Neuronal stem cell (in vitro differentiated cells): Measurements from ENCODE around the gene PRICKLE3.

Experiments used
- DNase-seq: peaks from one replicate; pipeline ENCODE4 v3.0.0-alpha.2; 2013; ENCODE audit warnings: low spot score
- H2AFZ ChIP-seq: one replicate; pipeline ENCODE4 v1.6.1; 2013; ENCODE audit warnings: mild to moderate bottlenecking, low read length, inconsistent platforms
- H2AK5ac ChIP-seq: 2 replicates; pipeline ENCODE4 v1.6.1; 2013; ENCODE audit warnings: low read depth, mild to moderate bottlenecking, inconsistent platforms, low read length, moderate library complexity, mixed read lengths
- H2BK120ac ChIP-seq: 2 replicates; pipeline ENCODE4 v1.6.1; 2013; ENCODE audit warnings: low read depth, mild to moderate bottlenecking, inconsistent platforms, low read length, moderate library complexity, mixed read lengths
- H2BK12ac ChIP-seq: one replicate; pipeline ENCODE4 v1.6.1; 2013; ENCODE audit warnings: low read length, inconsistent platforms
- H2BK15ac ChIP-seq: 2 replicates; pipeline ENCODE4 v1.6.1; 2013; ENCODE audit warnings: mild to moderate bottlenecking, low read length, inconsistent platforms, mixed read lengths
- H2BK5ac ChIP-seq: one replicate; pipeline ENCODE4 v1.6.1; 2013; ENCODE audit warnings: inconsistent platforms, mild to moderate bottlenecking, low read length, moderate library complexity
- H3K14ac ChIP-seq: one replicate; pipeline ENCODE4 v1.6.1; 2013; ENCODE audit warnings: low read length, inconsistent platforms
- H3K18ac ChIP-seq: 2 replicates; pipeline ENCODE4 v1.6.1; 2013; ENCODE audit warnings: low read length, inconsistent platforms
- H3K23ac ChIP-seq: 2 replicates; pipeline ENCODE4 v1.6.1; 2013; ENCODE audit warnings: low read depth, mild to moderate bottlenecking, mixed read lengths, low read length, inconsistent platforms; ENCODE audit not compliant: poor library complexity
- H3K27ac ChIP-seq: replicated peaks from 3 replicates; pipeline ENCODE4 v1.5.1; 2013; ENCODE audit warnings: low read length, inconsistent platforms
- H3K27me3 ChIP-seq, 3 experiments: 2 replicates each; pipeline ENCODE4 v1.6.1; 2013; ENCODE audit warnings: low read length in 3 of 3, mild to moderate bottlenecking in 2 of 3, inconsistent platforms in 1 of 3, low read depth in 1 of 3, mixed read lengths in 1 of 3, moderate library complexity in 1 of 3; ENCODE audit not compliant: control insufficient read depth in 3 of 3, insufficient read depth in 3 of 3
- H3K36me3 ChIP-seq, 2 donors: replicated peaks in 1 of 2; 2 replicates each; pipeline ENCODE4 v1.6.1; 2013; ENCODE audit warnings: low read length in 2 of 2; ENCODE audit not compliant: control insufficient read depth in 2 of 2, insufficient read depth in 2 of 2
- H3K4ac ChIP-seq: 2 replicates; pipeline ENCODE4 v1.6.1; 2013; ENCODE audit warnings: inconsistent platforms, mild to moderate bottlenecking, low read length, moderate library complexity
- H3K4me1 ChIP-seq, 2 donors: 1 replicate in 1 of 2; 2 replicates in 1 of 2; pipeline ENCODE4 v1.6.1; 2013; ENCODE audit warnings: low read length in 2 of 2, low read depth in 1 of 2; ENCODE audit not compliant: control insufficient read depth in 2 of 2, insufficient read depth in 1 of 2
- H3K4me2 ChIP-seq: one replicate; pipeline ENCODE4 v1.6.1; 2013; ENCODE audit warnings: mild to moderate bottlenecking, low read length, inconsistent platforms; ENCODE audit not compliant: insufficient read depth, poor library complexity, severe bottlenecking
- H3K4me3 ChIP-seq, 2 donors: 2 replicates each; pipeline ENCODE4 v1.5.1; 2013; ENCODE audit warnings: low read length in 2 of 2, mild to moderate bottlenecking in 2 of 2, inconsistent platforms in 1 of 2, moderate library complexity in 1 of 2
- H3K79me1 ChIP-seq: one replicate; pipeline ENCODE4 v1.6.1; 2013; ENCODE audit warnings: low read depth, mild to moderate bottlenecking, inconsistent platforms, low read length, moderate library complexity
- H3K9ac ChIP-seq: one replicate; pipeline ENCODE4 v1.6.1; 2013; ENCODE audit warnings: mild to moderate bottlenecking, low read depth, low read length, inconsistent platforms; ENCODE audit not compliant: poor library complexity
- H3K9me3 ChIP-seq, 2 donors: replicated peaks in 1 of 2; 2 replicates each; pipeline versions ENCODE3 to v1.6.1; 2013; ENCODE audit warnings: low read length in 2 of 2, mild to moderate bottlenecking in 2 of 2, inconsistent platforms in 1 of 2, low read depth in 1 of 2, mixed read lengths in 1 of 2, moderate library complexity in 1 of 2; ENCODE audit not compliant: control insufficient read depth in 2 of 2, insufficient read depth in 1 of 2
- H4K8ac ChIP-seq: one replicate; pipeline ENCODE4 v1.6.1; 2013; ENCODE audit warnings: low read depth, mild to moderate bottlenecking, inconsistent platforms, low read length, moderate library complexity
- H4K91ac ChIP-seq: one replicate; pipeline ENCODE4 v1.6.1; 2013; ENCODE audit warnings: low read length, low read depth, mild to moderate bottlenecking, inconsistent platforms; ENCODE audit not compliant: poor library complexity
- WGBS, 2 donors: extraction: QIAGEN DNeasy Blood & Tissue Kit; methylation state at CpG; one replicate each; pipeline ENCODE4 v1.1.7; 2013; ENCODE audit warnings: missing lambda C conversion rate in 2 of 2, mixed read lengths in 1 of 2; ENCODE audit not compliant: insufficient read length in 2 of 2, insufficient replicate concordance in 1 of 2; ENCODE audit errors: extremely low coverage in 2 of 2; 5-methylcytosine and 5-hydroxymethylcytosine counted together

Gene PRICKLE3

DNA sequence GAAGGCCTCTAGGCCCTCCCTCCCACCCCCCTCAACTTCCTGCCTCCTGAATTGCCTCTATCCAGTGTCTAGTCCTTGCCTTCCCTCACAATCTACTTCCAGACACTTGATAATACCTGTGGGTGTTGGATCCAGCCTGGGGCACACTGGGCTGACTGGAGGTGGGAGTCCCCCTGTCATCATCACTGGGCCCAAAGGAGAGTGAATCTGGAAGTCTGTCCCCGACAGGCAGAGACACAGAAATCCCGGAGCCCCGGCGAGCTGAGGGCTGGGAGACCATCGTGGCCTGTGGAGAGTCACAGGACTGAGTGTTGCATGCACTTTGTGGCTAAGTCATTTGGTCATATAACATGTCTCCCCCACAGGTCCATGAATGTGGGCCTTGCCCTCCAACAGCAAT lies 22.2 kb upstream of the PRICKLE3 start:
- no peaks in the 10 kb centered on the region for H3K9me3 ChIP-seq
- H2BK15ac ChIP-seq, result no peak overlapping the region
- H3K79me1 ChIP-seq, result no peaks in the 10 kb centered on the region
- no peak overlapping the region for H2AFZ ChIP-seq
- H3K27me3 ChIP-seq, result peaks cover 0 to 19% (median 0%) of the 10 kb centered on the region in 3 experiments
- no peak overlapping the region for H2BK120ac ChIP-seq
- H3K4me1 ChIP-seq, result no peaks in the 10 kb centered on the region
- H3K9ac ChIP-seq, result no peak overlapping the region
- no peaks in the 10 kb centered on the region for H3K36me3 ChIP-seq
- H2AK5ac ChIP-seq, result no peak overlapping the region
- H2BK12ac ChIP-seq, result no peak overlapping the region
- H3K4me2 ChIP-seq, result no peak overlapping the region
- no peak overlapping the region for H3K23ac ChIP-seq
- no peak overlapping the region for H3K18ac ChIP-seq
- no peak overlapping the region for H3K27ac ChIP-seq
- DNase-seq, result no peak
- no peak overlapping the region for H2BK5ac ChIP-seq
- H3K14ac ChIP-seq, result no peak overlapping the region
- WGBS, 2 donors, result no CpG with 5 or more reads among the region's 5 CpGs
- H4K91ac ChIP-seq, result no peak overlapping the region
- no peak overlapping the region for H3K4ac ChIP-seq
- no peak overlapping the region for H4K8ac ChIP-seq
- no peak overlapping the region for H3K4me3 ChIP-seq

DNA sequence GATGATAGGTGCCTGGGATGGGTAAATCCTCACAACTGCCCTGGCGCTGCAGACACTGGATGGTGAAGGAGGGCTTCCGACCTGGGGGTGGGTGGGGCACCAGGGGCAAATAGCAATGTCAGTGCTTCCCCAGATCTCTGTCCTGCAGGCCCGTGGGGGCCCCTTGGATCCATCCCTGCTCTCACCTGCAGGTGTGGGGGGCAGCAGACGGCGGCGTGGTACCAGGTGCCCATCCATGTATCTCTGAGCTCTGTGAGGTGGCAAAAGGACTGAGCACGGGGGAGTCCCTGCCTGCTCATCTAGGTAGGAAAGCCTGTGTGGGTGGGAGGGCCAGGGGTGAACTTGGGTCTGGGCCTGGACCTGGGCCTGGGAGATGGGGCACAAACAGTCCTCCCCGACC lies 20.4 kb upstream of the PRICKLE3 start:
- Histone ChIP-seq H3K27ac (no peak overlapping the region), H3K79me1 (no peaks in the 10 kb centered on the region), H3K14ac (no peak overlapping the region), H3K23ac (no peak overlapping the region), H3K4me2 (no peak overlapping the region), H2BK12ac (no peak overlapping the region), H4K91ac (no peak overlapping the region), H4K8ac (no peak overlapping the region), H2BK15ac (no peak overlapping the region), H2BK120ac (no peak overlapping the region), H2AFZ (no peak overlapping the region), H3K18ac (no peak overlapping the region), H3K9ac (no peak overlapping the region), H3K27me3 (peaks cover 0 to 16% (median 0%) of the 10 kb centered on the region in 3 experiments), H3K4ac (no peak overlapping the region), H3K4me1 (no peaks in the 10 kb centered on the region), H2AK5ac (no peak overlapping the region), H2BK5ac (no peak overlapping the region), H3K36me3 (no peaks in the 10 kb centered on the region), H3K9me3 (no peaks in the 10 kb centered on the region), H3K4me3 (no peak overlapping the region)
- DNase-seq, result no peak
- WGBS, 2 donors, result no CpG with 5 or more reads among the region's 8 CpGs

DNA sequence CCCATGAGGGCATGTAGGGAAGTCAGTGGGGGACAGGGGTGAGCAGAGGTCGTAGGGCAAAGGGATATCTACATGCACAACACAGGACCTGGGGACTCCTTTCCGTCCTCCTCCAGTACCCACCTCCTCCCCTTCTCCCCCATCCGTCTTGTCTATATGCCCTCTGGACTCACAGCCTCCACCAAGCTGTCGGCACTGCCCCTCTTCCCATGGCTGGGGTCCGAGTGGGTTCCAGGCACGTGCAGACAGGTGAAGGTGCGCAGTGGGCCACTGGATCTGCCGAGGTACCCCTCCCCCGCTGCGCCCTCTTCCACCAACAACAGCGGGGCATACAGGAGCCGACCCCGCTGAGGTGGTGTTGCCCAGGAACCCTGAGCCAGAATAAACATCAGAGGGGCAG lies 19.3 kb upstream of the PRICKLE3 start:
- Histone ChIP-seq H3K23ac (no peak overlapping the region), H2BK120ac (no peak overlapping the region), H2BK5ac (peak overlapping the region; percentile 24), H3K9ac (no peak overlapping the region), H2AFZ (no peak overlapping the region), H2BK12ac (no peak overlapping the region), H3K79me1 (no peaks in the 10 kb centered on the region), H2AK5ac (no peak overlapping the region), H3K14ac (no peak overlapping the region), H3K4me3 (peak overlapping the region in 1 of 2 donors; percentile 47), H3K36me3 (no peaks in the 10 kb centered on the region), H4K91ac (no peak overlapping the region), H3K4me2 (no peak overlapping the region), H3K18ac (no peak overlapping the region), H3K9me3 (no peaks in the 10 kb centered on the region), H3K27ac (no peak overlapping the region), H3K27me3 (peaks cover 0 to 15% (median 0%) of the 10 kb centered on the region in 3 experiments), H3K4ac (no peak overlapping the region), H4K8ac (no peak overlapping the region), H3K4me1 (peaks cover 0 to under 1% of the 10 kb centered on the region in 2 donors), H2BK15ac (no peak overlapping the region)
- no CpG with 5 or more reads among the region's 13 CpGs for WGBS, 2 donors
- no peak for DNase-seq

DNA sequence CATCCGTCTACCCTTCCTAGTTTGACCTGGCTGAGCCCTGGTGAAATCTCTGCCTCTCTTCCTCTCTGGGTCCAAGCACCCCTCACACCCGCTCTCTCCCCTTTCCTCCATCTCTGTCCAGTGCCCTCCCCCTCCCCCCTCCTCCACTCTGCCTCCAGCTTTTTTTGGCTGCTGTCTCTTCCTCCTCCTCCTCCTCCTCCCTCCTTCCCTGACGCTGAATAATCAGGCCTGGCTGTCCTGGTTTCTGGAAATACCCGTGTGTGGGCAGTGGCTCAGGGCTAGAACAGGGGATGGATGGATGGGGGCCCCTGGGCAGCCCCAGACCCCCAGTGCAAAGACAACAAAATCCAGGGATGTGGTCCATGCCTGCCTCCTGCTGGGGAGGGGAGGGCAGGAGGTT lies 18.5 kb upstream of the PRICKLE3 start:
- H3K4ac ChIP-seq, result no peak overlapping the region
- peaks cover 0 to 15% (median 0%) of the 10 kb centered on the region in 3 experiments for H3K27me3 ChIP-seq
- H3K36me3 ChIP-seq, result no peaks in the 10 kb centered on the region
- no peak overlapping the region for H3K14ac ChIP-seq
- H3K9me3 ChIP-seq, result no peaks in the 10 kb centered on the region
- H4K91ac ChIP-seq, result no peak overlapping the region
- no peak overlapping the region for H2BK15ac ChIP-seq
- no peak overlapping the region for H3K9ac ChIP-seq
- no peak overlapping the region for H2BK5ac ChIP-seq
- H3K4me3 ChIP-seq, result no peak overlapping the region
- no peak overlapping the region for H3K23ac ChIP-seq
- WGBS, 2 donors, result no CpG with 5 or more reads among the region's 4 CpGs
- H3K4me1 ChIP-seq, result peaks cover 0 to 2% of the 10 kb centered on the region in 2 donors
- no peak overlapping the region for H4K8ac ChIP-seq
- DNase-seq, result no peak
- no peaks in the 10 kb centered on the region for H3K79me1 ChIP-seq
- H3K18ac ChIP-seq, result no peak overlapping the region
- no peak overlapping the region for H3K4me2 ChIP-seq
- H2AFZ ChIP-seq, result no peak overlapping the region
- no peak overlapping the region for H2BK12ac ChIP-seq
- H2BK120ac ChIP-seq, result no peak overlapping the region
- H3K27ac ChIP-seq, result no peak overlapping the region
- H2AK5ac ChIP-seq, result no peak overlapping the region
